Ishikawa (cell line): Measurements from ENCODE around the gene FRMD6.

Experiments
- CREB1 ChIP-seq: IDR thresholded peaks from 2 replicates; pipeline ENCODE4 v1.6.1; 2012; ENCODE audit warnings: low read depth
- EGR1 ChIP-seq: IDR thresholded peaks from 2 replicates; pipeline ENCODE4 v1.6.1; 2012
- EP300 ChIP-seq: IDR thresholded peaks from 2 replicates; pipeline ENCODE4 v1.6.1; 2012; ENCODE audit warnings: borderline replicate concordance
- NFIC ChIP-seq: IDR thresholded peaks from 2 replicates; pipeline ENCODE4 v1.6.1; 2012
- REST ChIP-seq: IDR thresholded peaks from 2 replicates; pipeline ENCODE4 v1.6.1; 2012; ENCODE audit warnings: low read depth, mild to moderate bottlenecking
- TAF1 ChIP-seq: IDR thresholded peaks from 2 replicates; pipeline ENCODE4 v1.6.1; 2012; ENCODE audit warnings: low read depth, mild to moderate bottlenecking
- TCF12 ChIP-seq: IDR thresholded peaks from 2 replicates; pipeline ENCODE4 v1.6.1; 2012; ENCODE audit warnings: low read depth
- TEAD4 ChIP-seq: IDR thresholded peaks from 2 replicates; pipeline ENCODE4 v1.6.1; 2012

GRCh38 chr14:51630987-51631386 is 20.7 kb upstream of the FRMD6 start:
- TF ChIP-seq EP300 (no peak), TEAD4 (no peak), TCF12 (no peak), NFIC (no peak), TAF1 (no peak), REST (no peak), CREB1 (no peak), EGR1 (no peak)
